ENCODE measurements around the gene RRAD.

RRAD gene

DNA sequence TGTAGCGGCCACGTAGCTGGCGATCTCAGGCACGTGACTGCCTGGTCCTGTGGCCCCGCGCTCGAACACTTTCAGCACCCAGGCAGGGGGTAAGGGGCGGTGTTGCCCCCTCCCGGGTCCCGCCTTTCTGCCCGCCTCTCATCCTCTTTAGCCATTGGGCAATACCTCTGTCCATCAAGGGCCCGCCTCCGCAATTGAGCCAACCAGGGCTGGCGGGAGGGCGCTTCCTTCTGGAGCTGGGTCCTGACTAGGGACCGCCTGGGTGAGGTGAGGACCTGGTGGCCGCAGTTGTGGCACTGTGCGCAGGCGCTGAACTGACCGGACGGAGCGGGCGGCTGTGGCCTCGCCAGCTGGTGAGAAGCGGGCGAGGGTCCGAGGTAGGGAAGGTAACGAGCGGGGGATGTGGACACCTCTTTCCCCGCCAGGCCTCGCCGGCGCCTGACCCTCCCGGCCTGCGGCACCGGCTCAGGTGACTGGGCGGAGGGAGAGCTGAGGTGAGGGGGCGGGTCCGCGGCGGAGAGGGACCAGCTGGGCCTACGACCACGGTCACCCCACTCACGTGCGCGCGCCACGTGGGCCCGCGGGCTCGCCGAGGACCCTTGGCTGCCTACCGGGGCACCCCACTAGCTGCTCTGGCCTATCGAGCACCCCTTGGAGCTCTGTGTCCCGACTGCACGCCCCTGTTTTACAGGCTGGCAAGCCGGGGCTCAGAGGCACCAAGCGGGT, 44.9 kb downstream of the RRAD start, which contains the start of gene PDP2:
PDP2 (plus strand) TSS at position 228 of the 726 bp plus-strand sequence. CDS start 3,770 bp downstream, outside the sequence.
- DNase-seq (ENCODE audit: low read depth), result peak; percentile 80

DNA sequence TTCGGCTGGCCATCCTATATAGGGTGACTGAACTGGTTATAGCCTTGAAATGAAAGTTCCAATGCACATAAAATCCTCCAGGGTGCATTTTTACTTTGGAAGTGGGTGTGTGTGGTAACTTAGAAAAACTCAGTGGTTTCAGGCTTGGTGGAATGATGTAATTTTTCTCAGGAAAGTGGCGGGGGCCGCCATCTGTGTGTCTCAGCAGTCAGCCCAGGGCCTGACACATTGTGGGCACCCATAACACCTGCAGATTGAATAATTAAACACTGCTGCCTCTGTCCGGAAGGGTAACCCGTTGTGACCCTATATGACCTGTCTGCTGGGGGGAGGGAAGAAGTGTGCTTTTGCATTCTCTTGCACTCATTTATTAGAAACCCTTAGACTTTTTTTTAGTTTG, 47.3 kb downstream of the RRAD start:
- peak; percentile 16 for DNase-seq (ENCODE audit: low read depth)

- no peak for DNase-seq (ENCODE audit: low read depth)
Observed at GRCh38 chr16:66874079-66874775, 51.1 kb downstream of the RRAD start.

DNA sequence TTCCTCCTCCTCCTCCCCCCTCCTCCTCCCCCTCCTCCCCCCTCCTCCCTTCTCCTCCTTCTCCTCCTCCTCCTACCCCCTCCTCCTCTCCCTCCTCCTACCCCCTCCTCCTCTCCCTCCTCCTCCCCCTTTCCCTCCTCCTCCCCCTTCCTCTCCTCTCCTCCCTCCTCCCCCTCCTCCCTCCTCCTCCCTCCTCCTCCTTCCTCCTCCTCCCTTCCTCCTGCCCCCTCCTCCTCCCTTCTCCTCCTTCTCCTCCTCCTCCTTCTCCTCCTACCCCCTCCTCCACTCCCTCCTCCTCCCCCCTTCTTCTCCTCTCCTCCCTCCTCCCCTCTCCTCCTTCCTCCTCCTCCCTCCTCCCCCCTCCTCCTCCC, 51.7 kb downstream of the RRAD start:
- no peak for DNase-seq (ENCODE audit: low read depth)

DNA sequence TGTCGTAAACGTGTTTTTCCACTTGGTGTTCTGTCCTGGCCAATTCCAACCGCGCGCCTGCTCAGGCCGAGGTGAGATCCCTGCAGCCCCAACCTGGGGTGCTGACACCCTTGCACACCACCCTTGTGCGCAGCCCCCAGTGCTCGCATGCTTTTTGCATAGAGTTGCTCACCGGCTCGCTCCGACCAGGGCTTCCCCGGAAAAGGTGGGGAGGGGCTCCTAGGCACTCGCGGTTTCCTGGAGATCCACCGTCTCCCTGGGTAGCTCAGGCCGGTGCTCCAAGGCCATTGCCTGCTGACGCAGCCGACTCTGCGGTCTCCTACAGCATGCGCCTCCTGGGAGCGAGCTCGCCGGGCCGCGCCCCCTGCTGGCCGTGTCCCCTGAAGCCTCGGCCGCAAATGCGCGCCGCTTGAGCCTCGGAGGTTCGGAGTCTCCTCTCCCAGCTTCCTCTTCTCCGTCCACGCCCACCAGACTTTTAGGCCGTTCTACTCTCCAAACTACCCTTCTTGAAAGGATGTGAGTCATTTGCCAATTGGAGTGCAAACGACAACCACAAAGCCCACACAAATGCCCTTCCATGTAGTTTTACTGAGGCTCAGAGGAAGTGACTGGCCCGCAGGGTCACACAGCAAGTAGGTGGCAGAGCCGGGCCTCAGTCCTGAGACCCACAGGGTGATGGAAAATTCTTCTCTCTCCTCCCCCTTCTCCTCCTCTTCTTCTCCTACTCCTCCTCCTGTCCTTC, 52.2 kb downstream of the RRAD start:
- DNase-seq (ENCODE audit: low read depth), result peak; percentile 76

DNA sequence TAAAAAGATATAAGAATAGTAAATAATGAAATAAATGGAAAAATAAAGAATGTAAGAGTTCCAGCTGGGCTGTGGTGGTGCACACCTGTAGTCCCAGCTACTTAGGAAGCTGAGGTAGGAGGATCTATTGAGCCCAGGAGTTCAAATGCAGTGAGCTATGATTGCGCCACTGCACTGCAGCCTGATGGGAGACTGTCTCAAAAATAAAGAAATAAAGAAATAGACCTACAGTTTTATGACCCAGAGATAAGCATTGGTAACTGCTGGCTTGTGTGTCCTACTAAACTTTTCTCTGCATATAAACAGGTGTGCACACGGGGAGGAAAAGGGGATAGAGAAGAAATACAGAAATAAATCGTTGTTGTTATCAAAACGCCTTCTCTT, 52.8 kb downstream of the RRAD start:
- no peak for DNase-seq (ENCODE audit: low read depth)

DNA sequence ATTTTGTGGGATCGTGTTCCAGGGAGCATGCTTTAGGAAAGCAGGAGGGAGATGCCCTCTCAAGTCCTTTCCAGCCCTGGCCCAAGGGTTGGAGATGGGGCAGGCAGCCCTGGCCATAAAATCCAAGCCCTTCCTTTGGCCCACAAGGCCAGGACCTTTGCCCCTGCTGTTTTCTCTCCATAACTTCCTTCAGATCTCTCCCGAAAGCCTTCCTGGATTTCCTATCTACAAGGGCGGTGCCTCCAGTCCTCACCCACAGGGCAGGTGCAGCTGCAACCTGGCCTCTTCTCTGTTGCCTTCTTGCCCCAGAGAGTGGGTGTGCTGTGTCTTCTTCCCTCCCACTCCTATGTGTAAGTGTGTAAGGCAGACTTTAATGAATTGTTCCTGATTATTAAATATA, 53.5 kb downstream of the RRAD start:
- DNase-seq (ENCODE audit: low read depth), result no peak
